Measurements from ENCODE around the gene MRPL20.
"Not testable (repeated sequence)": the region's sequence is repeated elsewhere in the genome, so short reads cannot be mapped to it uniquely, and the experiment has no call there.

Gene MRPL20

GRCh38 chr1:1385339-1385738 lies 21.8 kb downstream of the MRPL20 start:
- DNase-seq (ENCODE audit: low spot score): not testable (repeated sequence)

GRCh38 chr1:1381294-1381693 lies 25.8 kb downstream of the MRPL20 start:
- DNase-seq (ENCODE audit: low spot score): no peak

GRCh38 chr1:1380860-1381259 lies 26.2 kb downstream of the MRPL20 start:
- DNase-seq (ENCODE audit: low spot score): no peak

- DNase-seq (ENCODE audit: low spot score): no peak
Observed at GRCh38 chr1:1377540-1378205, 29.4 kb downstream of the MRPL20 start.

GRCh38 chr1:1376551-1377226 lies 30.4 kb downstream of the MRPL20 start:
- DNase-seq (ENCODE audit: low spot score): no peak

- peak; percentile 97 for DNase-seq (ENCODE audit: low spot score)
Observed at GRCh38 chr1:1374929-1375662, 32.0 kb downstream of the MRPL20 start, which contains the start of gene AURKAIP1. TSS of gene AURKAIP1 (minus strand) at chr1:1375207. CDS start at chr1:1374756, 451 bp downstream.

GRCh38 chr1:1374589-1374928 lies 32.5 kb downstream of the MRPL20 start:
- no peak for DNase-seq (ENCODE audit: low spot score)

GRCh38 chr1:1373815-1374588 lies 33.1 kb downstream of the MRPL20 start:
- DNase-seq (ENCODE audit: low spot score): no peak

GRCh38 chr1:1373051-1373814 lies 33.9 kb downstream of the MRPL20 start:
- DNase-seq (ENCODE audit: low spot score): no peak

GRCh38 chr1:1371746-1372711 lies 35.1 kb downstream of the MRPL20 start:
- peak; percentile 87 for DNase-seq (ENCODE audit: low spot score)

GRCh38 chr1:1371364-1371745 lies 35.7 kb downstream of the MRPL20 start:
- DNase-seq (ENCODE audit: low spot score): no peak

- no peak for DNase-seq (ENCODE audit: low spot score)
Observed at GRCh38 chr1:1370771-1371300, 36.3 kb downstream of the MRPL20 start.

- not testable (repeated sequence) for DNase-seq (ENCODE audit: low spot score)
Observed at GRCh38 chr1:1370094-1370493, 37.0 kb downstream of the MRPL20 start.

GRCh38 chr1:1367315-1367714 lies 39.8 kb downstream of the MRPL20 start:
- no peak for DNase-seq (ENCODE audit: low spot score)

- no peak for DNase-seq (ENCODE audit: low spot score)
Observed at GRCh38 chr1:1366699-1367066, 40.4 kb downstream of the MRPL20 start.

- DNase-seq (ENCODE audit: low spot score): no peak
Observed at GRCh38 chr1:1365875-1366698, 41.0 kb downstream of the MRPL20 start.

GRCh38 chr1:1364266-1364665 lies 42.8 kb downstream of the MRPL20 start:
- no peak for DNase-seq (ENCODE audit: low spot score)

- peak; percentile 90 for DNase-seq (ENCODE audit: low spot score)
Observed at GRCh38 chr1:1361982-1362423, 45.1 kb downstream of the MRPL20 start.
